Measurements from ENCODE around the gene OR7A17.

The OR7A17 gene

DNA sequence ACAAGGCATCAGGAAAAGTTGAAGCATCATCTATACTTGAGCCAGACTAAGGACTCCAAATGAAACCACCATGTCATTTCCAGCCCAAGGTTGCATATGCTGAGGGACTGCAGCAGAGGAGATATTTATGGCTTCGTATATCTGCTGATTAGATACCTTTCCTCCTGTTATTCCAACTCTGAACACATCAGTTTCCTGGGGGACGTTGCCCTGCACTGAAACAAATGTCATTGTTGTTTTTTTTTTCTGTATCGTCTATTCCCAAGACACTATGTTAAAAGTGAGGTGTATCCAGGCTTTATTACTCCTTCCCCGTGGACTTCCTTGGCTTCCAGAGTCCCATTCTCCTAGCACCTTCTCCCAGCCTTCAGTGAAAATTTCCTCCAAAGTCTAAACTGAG, at the start of gene OR7A17:
Gene OR7A17, minus strand, starts transcription at position 101 of the 400 bp plus-strand sequence. CDS start 4,777 bp downstream, outside the sequence.
- DNase-seq: no peak

DNA sequence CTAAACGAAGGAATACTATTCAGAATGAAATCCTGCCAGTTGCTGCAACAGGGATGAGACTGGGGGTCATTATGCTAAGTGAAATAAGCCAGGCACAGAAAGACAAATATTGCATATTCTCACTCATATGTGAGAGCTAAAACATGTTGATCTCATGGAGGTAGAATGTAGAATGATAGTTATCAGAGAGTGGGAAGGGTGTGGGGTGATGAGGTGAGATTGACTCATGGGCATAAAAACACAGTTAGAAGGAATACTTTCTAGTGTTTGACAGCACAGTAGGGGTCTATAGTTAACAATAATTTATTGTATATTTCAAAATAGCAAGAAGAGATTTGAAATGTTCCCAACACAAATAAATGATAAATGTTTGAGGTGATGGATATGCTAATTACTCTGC, 47.6 kb upstream of the OR7A17 start:
- no peak for DNase-seq

DNA sequence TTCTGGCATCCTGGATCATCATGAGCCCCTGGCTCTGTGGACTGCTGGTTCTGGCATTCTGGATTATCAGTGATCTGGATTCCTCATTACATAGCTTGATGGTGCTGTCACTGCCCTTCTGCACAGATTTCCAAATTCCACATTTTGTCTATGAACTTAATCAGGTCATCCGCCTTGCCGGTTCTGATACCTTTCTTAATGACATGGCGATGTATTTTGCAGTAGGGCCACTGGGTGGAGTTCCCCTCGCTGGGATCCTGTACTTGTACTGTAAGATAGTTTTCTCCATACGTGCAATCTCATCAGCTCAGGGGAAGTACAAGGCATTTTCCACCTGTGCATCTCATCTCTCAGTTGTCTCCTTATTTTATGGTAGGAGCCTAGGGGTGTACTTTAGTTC, 30.9 kb upstream of the OR7A17 start:
- DNase-seq: no peak

DNA sequence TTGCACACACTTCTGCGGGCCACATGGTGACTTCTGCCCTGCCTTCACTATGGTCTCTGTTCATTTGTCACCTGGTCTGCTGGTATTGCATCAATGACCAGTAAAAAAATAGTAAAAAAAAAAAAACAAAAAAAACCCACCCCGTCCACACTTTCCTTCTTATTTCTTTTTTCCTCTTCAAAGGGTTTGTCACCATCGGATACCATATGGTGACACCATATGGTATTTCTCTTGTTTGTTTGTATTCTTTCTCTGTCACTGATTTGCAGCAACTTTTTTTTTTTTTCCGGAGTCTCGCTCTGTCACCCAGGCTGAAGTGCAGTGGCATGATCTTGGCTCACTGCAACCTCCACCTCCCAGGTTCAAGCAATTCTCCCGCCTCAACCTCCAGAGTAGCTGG, 29.2 kb upstream of the OR7A17 start:
- DNase-seq: no peak

DNA sequence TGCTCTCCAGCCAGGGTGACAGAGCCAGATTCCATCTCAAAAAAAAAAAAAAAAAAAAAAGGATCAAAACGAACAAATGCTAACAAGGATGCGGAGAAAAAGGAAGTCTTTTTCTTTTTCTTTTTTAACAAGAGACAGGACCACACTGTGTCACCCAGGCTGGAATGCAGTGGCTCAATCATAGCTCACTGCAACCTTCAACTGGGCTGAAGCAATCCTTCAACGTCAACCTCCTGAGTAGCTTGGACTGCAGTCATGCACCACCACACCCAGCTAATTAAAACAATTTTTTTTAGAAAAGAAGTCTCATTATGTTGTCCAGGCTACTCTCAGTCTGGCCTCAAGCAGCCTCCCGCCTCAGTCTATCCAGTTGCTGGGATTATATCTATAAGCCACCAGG, 20.8 kb upstream of the OR7A17 start:
- DNase-seq: no peak

DNA sequence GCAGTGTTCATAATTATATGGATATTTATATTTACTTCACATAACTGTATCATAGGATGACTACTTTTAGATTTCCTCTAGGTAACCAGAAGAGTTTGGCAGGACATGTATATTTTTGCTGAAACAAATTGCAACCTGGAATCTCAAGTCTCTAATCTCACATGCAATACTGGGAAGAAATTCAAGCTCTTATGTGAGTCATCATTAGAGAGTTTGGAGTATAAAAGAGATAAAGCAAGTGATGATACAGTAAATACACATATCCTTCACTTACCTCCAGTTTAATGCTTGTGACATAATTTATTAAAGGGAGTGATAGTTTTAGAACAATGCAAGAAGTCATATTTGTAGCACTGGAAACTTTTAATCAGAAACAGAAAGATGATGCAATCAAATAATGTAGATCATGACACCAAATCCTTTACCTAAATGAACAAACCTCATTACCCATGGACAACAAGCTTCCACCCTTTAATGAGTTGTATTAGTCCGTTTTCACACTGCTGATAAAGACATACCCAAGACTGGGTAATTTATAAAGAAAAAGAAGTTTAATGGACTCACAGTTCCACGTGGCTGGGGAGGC, 15.8 kb upstream of the OR7A17 start:
- no peak for DNase-seq

DNA sequence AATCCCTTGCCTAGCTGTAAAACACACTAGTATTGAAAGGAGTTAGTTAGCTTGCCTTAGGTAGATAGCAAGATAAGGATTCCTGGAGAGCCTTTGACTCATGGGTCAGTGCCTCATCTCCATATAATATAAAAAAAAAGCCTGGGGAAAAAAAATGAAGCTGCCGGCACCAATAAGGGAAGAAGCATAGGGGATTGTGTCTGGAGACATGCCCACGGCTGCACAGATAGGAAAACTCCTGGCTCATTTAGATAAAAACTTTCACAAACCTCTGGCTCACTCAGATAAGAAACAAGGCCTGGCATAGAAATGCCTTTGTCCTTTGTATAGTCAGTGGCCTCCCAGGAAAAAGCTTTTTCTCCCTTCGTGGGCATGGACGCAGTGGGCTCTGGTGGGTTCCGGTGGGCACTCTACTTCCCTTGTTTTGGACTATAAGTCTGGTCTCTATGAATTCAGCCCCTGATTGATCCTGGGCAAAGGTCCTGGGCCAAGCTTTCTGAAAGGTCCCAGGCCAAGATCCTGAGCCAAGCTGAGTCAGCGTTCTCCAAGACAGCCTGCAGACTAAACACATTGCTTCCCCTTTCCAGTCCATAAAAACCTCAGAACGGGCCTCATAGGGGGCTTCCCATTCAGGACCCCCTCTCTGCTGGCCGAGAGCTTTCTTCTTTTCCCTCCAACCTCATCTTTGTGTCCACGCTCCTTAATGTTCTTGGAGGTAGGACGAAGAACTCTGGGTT, 4.9 kb upstream of the OR7A17 start:
- DNase-seq: no peak

DNA sequence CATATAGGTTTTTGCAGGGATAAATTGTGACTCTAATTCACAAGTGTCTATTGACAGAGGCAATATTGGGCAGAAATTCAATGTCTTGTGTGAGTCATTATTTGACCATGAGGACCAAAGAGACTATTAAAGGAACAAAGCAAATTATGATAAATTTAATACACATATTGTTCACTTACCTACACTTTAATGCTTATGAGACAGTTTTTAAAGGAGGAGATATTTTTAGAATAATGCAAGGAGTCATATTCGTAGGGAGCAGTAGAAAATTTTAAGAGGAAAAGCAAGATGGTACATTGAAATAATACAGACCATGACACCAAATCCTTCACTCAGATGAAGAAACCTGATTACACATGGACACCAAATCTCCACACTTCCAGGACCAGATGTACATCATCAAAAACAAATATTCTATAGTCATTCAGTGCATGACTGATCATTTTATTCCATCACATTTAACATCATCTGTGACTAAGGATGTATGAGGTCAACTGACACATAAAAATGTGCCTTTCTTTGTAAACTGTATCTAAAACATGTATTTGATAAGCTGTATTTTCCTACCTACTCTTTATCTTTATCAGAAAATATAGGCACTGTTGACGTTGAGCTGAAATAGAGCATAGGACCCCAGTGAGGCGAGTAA, 4.2 kb upstream of the OR7A17 start:
- no peak for DNase-seq

DNA sequence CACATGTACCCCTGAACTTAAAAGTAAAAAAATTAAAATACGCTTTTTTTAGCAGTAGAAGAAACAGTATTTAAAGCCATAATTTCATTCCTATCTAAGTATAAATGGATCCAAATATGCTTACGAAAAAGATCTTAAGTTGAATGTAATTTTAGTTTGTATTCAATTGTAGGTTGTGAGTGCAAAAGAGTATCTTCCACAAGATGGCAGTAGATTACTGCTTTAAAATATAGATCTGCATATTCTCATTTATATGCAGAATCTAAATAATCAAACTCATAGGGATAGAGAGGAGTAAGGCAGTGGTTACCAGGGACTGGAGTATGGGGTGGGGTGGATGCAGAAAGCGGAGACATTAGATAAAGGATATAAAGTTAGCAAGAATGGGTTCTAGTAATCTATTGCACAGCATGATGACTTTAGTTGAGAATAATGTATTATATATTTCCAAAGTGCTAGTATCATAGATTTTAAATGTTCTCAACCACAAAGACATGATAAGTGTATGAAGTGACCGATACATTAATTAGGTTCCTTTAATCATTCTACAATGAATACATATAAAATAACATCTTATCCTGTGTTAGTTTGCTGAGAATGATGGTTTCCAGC, 14.2 kb downstream of the OR7A17 start:
- peak; percentile 2 for DNase-seq

DNA sequence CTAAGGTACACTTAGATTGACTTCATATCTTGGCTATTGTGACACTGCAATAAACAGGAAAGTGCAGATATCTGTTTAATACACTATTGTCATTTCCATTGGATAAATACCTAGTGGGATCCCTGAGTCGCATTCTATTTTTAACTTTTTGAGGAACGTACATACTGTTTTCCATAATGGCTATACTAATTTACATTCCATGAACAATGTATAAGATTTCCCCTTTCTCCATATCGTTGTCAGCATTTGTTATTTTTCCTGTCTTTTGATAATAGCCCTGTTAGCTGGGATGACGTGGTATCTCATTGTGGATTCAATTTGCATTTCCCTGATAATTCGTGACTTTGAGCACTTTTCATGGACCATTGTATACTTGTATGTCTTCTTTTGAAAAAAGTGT, 17.4 kb downstream of the OR7A17 start:
- no peak for DNase-seq

DNA sequence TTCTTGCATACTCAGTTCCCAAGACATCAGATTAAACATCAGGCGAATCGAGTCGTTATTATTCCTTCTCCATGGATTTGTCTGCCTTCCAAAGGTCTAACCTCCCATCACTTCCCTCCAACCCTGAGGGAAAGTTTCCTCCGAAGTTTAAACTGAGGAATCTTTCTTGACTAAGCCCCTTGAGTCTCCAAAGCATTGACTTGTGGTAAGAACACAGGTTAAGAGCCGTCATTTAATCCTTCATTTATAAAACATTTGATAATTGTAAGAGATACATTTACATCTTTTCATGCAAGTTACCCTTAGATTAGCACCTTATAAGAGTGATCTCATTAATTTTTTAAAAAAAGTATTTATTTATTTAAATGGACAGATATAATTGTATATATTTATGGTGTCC, 37.1 kb downstream of the OR7A17 start, which contains the start of gene OR7A10:
Gene OR7A10, minus strand, starts transcription at position 101 of the 400 bp plus-strand sequence. CDS start 7,045 bp downstream, outside the sequence.
- DNase-seq: no peak

DNA sequence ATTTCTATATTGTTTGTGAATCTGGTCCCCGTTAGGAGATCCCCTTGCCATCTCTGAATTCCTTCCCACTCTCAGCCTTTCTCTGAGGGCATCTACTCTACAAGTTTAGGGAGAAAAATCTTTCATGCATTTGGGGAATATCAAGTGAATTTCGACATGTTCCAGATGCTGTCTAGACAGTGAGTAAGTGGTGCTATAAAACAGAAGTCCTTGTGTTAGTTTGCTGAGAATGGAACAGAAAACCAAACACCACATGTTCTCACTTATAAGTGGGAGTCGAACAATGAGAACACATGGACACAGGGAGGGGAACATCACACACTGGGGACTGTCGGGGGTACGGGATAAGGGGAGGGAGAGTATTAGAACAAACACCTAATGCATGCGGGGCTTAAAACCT, 42.4 kb downstream of the OR7A17 start:
- DNase-seq: no peak

DNA sequence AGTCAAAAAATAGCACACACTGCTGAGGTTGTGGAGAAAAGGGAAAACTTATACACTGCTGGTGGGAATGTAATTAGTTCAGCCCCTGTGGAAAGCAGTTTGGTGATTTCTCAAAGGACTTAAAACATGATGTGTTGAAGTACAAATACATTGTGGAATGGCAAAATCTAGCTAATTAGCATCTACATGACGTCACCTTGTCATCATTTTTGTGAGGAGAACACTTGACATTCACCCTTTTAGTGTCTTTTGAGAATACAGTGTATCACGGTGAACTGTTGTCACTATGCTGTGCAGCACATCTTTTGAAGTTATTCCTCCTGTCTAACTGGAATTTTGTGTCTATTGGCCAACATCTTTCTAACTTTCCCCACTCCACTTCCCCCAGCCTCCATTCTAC, 42.8 kb downstream of the OR7A17 start:
- no peak for DNase-seq

DNA sequence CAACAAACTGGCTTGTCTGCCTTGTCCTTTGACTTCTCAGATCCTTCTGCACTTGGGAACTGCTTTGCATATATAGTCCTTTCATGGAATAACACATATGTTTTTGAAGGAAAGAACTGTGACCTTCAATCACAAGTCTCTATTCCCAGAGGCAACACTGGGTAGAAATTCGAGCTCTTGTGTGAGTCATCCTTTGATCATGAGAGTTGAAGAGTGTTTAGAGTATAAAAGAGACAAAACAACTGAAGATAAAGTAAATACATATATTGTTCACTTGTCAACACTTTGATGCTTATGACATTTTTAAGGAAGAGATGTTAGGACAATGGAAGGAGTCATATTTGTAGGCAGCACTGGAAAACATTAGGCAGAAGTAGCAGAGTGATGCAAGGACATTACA, 45.7 kb downstream of the OR7A17 start:
- no peak for DNase-seq

DNA sequence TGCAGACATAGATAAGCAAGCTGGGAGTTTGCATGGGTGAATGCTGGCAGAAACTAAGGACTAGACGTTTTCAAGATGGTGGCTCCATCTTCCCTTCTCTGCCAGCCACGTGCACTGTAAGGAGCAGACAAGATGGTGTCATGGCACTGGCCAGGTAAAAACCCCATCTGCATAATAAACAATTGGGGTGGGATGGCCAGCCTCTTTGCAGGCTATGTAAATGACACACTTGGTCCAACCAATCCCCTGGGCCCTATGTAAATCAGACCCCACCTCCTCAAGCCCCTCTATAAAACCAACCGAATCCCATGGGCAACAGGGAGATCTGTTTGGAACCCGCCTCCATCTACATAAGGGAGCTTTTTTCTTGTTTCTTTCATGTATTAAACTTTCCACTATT, 48.5 kb downstream of the OR7A17 start:
- no peak for DNase-seq

DNA sequence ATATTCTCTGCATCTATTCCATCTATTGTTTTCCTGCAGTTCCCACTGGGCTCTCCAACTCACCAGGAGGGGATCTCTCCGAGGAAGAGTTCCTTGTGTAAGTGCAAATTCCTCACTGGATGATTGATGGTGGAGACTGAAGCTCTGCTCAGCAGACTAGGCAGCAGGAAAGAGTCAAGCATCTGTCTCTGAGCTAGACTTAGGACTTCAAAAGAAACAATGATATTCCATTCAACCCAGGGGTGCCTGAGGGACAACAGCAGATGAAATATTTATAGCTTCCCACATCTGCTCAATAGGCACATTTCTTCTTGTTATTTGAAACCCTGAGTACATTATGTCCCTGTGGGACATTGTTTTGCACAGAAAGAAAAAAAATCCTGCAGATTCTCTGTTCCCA, 50.9 kb downstream of the OR7A17 start, which contains the start of the genes OR7A5 and OR7C1:
Gene OR7A5, minus strand, starts transcription at position 175 of the 400 bp plus-strand sequence. CDS start 6,944 bp downstream, outside the sequence.
Gene OR7C1, minus strand, starts transcription at position 175 of the 400 bp plus-strand sequence. CDS start 35,049 bp downstream, outside the sequence.
- no peak for DNase-seq

DNA sequence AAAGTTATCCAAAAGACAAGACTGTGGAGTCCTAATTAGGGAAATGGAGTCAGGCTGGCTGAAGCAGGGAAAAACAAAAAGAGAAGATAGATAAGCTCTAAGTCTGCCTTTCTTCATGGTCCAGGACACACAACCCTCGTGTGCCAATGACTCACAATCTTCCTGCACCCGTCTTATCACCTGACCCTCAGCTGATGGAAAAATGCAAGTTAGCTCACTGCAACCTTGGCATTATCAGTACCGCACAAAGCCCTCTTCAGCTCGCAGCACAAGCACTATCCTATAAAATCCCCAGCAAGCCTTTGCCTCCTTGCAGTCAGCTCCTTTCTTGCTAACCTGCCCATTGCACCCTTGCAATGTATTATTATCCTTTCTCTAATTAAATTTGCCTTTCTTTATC, 55.2 kb downstream of the OR7A17 start:
- no peak for DNase-seq

Data from fibroblast of skin of right quadriceps (primary cell).